A673 (cell line): ENCODE measurements around the gene ETV6.

ENCODE experiments used
- CTCF ChIP-seq: fragments of 300-800, 200-600 bp; sonication (generic); conservative IDR thresholded peaks from 2 replicates; pipeline ENCODE4 v1.5.1; 2017; ENCODE audit warnings: low read depth, mild to moderate bottlenecking, antibody characterized with exemption, low read length, moderate library complexity, mixed read lengths
- EZH2 ChIP-seq: fragments of 200-600 bp; sonication (generic); IDR thresholded peaks from 2 replicates; pipeline ENCODE4 v1.6.1; 2017; ENCODE audit warnings: borderline replicate concordance, low read depth, mild to moderate bottlenecking, mixed read lengths, antibody characterized with exemption, low read length; ENCODE audit not compliant: poor library complexity, severe bottlenecking

DNA sequence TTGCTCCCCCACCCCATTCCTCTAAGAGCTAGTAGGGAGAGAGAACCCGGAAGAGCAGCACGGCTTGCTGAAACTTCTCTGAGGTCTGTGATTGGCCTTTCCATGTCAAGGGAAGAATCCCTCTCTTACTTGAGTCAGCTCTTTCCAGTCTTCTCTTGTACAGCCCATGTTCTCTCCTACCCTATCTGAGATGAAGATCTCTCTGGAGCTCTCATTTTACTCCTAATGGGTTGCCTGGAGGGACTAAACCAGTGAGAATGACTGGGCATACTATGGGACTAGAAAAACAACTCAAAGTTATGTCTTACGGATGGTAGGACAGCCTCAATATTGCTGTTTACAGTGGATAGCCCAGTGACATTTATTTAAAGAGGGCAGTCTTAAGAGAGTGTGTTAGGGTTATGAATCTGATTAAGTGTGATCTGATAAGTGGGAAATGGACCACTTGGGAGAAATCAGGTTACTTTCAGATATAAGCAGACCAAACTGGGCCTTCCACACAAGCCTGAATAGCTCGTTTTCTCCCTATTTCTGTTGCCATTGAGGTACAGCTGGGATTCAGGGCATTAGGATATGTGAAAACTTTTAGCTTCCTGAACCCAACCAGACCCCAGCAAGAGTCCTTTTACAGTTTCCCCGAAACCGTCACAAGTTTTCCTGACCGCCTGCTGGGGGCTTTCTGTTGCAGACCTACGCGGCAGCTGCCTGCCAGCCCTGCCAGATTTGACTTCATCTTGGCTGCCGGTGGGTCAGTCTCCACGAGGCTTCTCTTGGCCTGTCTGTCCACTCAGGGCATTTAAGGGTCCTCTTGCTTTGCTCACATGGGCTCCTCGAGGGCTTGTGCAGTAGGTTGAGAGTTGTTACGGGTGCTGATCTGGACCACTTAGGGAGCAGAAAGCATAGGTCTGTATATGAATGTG is 16.9 kb downstream of the ETV6 start:
- TF ChIP-seq CTCF (no peak), EZH2 (no peak)
